Natural killer cell treated with Interleukin-12 subunit alpha and Interleukin-12 subunit beta and Interleukin-15 and Interleukin-18, amount 100 ng/mL, for 72 hours (primary cell): ENCODE results near the gene PCED1B. TPM values are rescaled to one million over a fixed set of nuclear protein-coding genes. Genes with fewer than 3 reads are reported as not detected.
"Not testable (repeated sequence)": the region's sequence is repeated elsewhere in the genome, so short reads cannot be mapped to it uniquely, and the experiment has no call there.

ENCODE experiments used
- ATAC-seq, 2 donors: fragments of 150-1000 bp; cut with Tn5 transposase in 1 of 2; sonication (Bioruptor Pico), chemical (Tn5 transposase) in 1 of 2; 2 replicates each; pipeline ENCODE4 v1.10.0; 2021
- DNase-seq: peaks from one replicate; pipeline ENCODE4 v3.0.0; 2022; ENCODE audit warnings: low spot score
- H3K27ac Mint-ChIP-seq, 2 donors: 1 replicate in 1 of 2; 2 replicates in 1 of 2; pipeline ENCODE4 v1.8.0; 2022; ENCODE audit warnings: mixed read lengths in 2 of 2, mild to moderate bottlenecking in 1 of 2, moderate library complexity in 1 of 2
- H3K27me3 Mint-ChIP-seq, 2 donors: 1 replicate in 1 of 2; 2 replicates in 1 of 2; pipeline ENCODE4 v1.8.0; 2022; ENCODE audit warnings: mixed read lengths in 2 of 2
- H3K36me3 Mint-ChIP-seq: one replicate; pipeline ENCODE4 v1.8.0; 2022; ENCODE audit warnings: mixed read lengths
- H3K4me1 Mint-ChIP-seq, 2 donors: 1 replicate in 1 of 2; 2 replicates in 1 of 2; pipeline ENCODE4 v1.8.0; 2022; ENCODE audit warnings: low read depth in 2 of 2, mixed read lengths in 2 of 2, mild to moderate bottlenecking in 1 of 2
- H3K4me3 Mint-ChIP-seq: one replicate; pipeline ENCODE4 v1.8.0; 2022; ENCODE audit warnings: mixed read lengths
- H3K9me3 Mint-ChIP-seq: 2 replicates; pipeline ENCODE4 v1.8.0; 2022; ENCODE audit warnings: mixed read lengths
- total RNA-seq, 2 donors: library from RNA; stranded (reverse); gene quantifications; one replicate each; pipeline ENCODE4 v1.2.3, GENCODE V29; 2022

The PCED1B gene
- total RNA-seq, 2 donors from 2014 or later = 39.5 to 41.2 TPM

DNA sequence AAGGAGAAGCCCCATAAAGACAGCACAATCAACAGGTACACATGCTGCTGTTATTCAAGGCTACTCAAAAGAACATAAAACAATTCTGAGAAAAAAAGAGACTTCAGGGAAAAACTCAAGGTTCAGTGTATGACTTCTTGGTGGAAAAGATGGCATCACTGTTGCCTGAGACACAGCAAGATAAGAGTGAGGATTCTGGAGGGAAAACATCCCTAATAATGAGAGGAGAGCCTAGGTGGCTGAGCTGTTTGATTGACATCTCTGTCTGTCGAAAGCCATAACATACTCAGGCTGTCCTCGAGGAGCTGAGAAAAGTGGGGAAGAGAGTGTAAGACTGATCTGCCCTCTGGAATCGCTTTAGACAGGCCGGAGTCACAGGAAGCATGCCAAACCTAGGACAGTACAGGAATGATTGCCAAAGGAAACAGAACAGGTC is 193.8 kb downstream of the PCED1B start:
- H3K9me3 Mint-ChIP-seq = peaks cover 3% of the 10 kb centered on the region
- peak overlapping the region in 1 of 2 donors; percentile 18 for H3K27ac Mint-ChIP-seq
- H3K4me3 Mint-ChIP-seq = no peak overlapping the region
- peaks cover 38 to 46% of the 10 kb centered on the region in 2 donors for H3K4me1 Mint-ChIP-seq
- ATAC-seq = no peak
- no peaks in the 10 kb centered on the region for H3K36me3 Mint-ChIP-seq
- peaks cover 0 to 4% of the 10 kb centered on the region in 2 donors for H3K27me3 Mint-ChIP-seq
- no peak for DNase-seq

DNA sequence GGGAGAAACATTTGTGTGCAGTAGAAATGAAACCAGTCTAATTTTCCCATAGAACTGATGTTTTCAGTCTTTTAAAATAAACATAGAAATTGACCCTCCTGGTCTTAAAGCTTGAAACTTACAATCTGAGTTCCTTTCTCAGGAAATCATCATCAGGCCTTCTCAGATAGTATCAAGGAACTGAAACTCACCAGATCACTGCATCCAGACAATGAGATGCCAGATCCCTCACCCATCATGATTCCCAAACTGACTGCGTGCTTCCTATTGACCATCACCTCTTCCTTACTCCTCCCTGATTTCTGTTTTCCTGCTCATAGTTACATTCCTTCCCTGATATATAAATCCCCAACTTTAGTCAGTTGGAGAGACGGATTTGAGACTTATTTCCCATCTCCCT is 195.3 kb downstream of the PCED1B start:
- Mint-ChIP-seq H3K4me3 (no peak overlapping the region), H3K27me3 (peaks cover 0 to 4% of the 10 kb centered on the region in 2 donors), H3K36me3 (no peaks in the 10 kb centered on the region), H3K9me3 (no peaks in the 10 kb centered on the region), H3K27ac (no peak overlapping the region), H3K4me1 (peaks cover 37 to 39% of the 10 kb centered on the region in 2 donors)
- no peak for DNase-seq
- no peak for ATAC-seq

DNA sequence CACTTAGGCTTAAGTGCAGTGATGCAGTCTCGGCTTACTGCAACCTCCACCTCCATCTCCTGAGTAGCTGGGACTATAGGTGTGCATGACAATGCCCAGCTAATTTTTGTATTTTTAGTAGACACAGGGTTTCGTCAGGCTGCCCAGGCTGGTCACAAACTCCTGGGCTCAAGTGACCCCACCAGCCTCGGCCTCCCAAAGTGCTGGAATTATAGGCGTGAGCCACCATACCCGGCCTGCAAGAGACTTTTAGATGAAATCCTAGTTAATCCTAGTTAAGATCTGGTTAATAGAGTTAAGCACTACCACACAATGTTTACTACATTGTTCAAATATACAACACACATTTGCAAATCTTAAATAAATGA is 196.8 kb downstream of the PCED1B start:
- no peaks in the 10 kb centered on the region for H3K27me3 Mint-ChIP-seq
- H3K9me3 Mint-ChIP-seq = no peaks in the 10 kb centered on the region
- H3K36me3 Mint-ChIP-seq = no peaks in the 10 kb centered on the region
- DNase-seq (no peak), ATAC-seq (no peak)
- peaks cover 31 to 33% of the 10 kb centered on the region in 2 donors for H3K4me1 Mint-ChIP-seq
- H3K27ac Mint-ChIP-seq = peak overlapping the region; percentile 78 to 89
- H3K4me3 Mint-ChIP-seq = peak overlapping the region; percentile 73

DNA sequence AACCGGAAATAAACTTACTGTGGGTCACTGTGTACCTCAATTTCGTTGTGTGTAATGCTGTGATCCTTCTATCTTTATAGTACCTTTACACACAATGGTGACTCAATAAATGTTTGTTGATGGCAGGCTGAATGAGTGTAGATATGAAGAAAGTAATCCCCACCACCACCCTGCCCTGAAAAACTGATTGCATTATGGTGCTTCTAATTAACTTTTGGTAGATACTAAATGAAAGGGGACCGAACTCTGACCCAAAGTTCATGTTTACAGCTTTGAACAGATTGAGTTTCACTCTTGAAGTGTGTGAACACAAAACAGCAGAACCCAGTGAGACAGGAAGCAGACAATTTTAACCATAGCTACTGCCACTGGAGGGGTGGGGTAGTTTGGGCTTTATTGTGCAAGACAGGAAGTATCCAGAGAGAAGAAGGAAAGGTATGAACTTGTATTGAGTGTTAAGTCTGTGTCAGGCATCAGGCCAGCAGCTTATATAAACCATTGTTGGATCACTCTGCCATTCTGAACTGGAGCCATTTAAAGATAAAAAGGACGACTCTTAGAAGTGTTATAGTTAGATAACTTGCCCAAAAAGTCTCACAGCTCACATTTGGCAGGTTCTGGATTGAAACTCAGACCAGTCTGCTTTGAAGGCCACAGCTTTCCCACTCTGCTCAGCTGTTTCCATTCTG is 197.3 kb downstream of the PCED1B start:
- peak; percentile 80 for DNase-seq
- no peaks in the 10 kb centered on the region for H3K27me3 Mint-ChIP-seq

DNA sequence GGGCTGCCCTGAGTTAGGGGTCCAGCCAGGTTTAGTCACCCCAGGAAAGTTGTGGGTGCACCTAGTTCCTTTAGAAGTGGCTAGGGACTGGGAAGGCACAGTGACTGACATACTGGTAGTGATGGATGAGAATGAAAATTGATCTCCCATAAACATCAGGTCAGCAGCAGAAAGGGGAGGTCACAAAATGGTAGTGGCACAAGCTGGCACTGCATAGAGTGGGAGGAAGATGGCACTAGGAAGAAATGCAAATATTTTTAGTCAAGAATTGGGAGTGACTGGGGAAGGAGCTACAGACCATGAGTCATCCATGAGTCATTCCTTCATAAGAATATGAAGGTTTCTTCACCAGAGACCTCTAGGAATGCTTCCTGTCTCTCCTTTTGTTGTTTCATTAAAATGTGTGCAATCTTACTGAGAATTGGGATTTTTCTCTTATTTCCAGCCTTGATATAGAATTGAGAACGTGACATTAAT is 198.6 kb downstream of the PCED1B start:
- peak overlapping the region; percentile 73 for H3K4me3 Mint-ChIP-seq
- ATAC-seq (peak; percentile 21 to 72), DNase-seq (no peak)
- no peaks in the 10 kb centered on the region for H3K9me3 Mint-ChIP-seq
- peak overlapping the region; percentile 78 to 89 for H3K27ac Mint-ChIP-seq
- peaks cover 30 to 32% of the 10 kb centered on the region in 2 donors for H3K4me1 Mint-ChIP-seq
- H3K27me3 Mint-ChIP-seq = no peaks in the 10 kb centered on the region
- no peaks in the 10 kb centered on the region for H3K36me3 Mint-ChIP-seq

More for the DNA sequence above, 197.3 kb downstream of the PCED1B start:
- Mint-ChIP-seq H3K4me3 (peak overlapping the region; percentile 73), H3K27ac (peak overlapping the region; percentile 78 to 89), H3K4me1 (peaks cover 30 to 32% of the 10 kb centered on the region in 2 donors), H3K36me3 (no peaks in the 10 kb centered on the region), H3K9me3 (no peaks in the 10 kb centered on the region)
- peak; percentile 91 to 95 for ATAC-seq

DNA sequence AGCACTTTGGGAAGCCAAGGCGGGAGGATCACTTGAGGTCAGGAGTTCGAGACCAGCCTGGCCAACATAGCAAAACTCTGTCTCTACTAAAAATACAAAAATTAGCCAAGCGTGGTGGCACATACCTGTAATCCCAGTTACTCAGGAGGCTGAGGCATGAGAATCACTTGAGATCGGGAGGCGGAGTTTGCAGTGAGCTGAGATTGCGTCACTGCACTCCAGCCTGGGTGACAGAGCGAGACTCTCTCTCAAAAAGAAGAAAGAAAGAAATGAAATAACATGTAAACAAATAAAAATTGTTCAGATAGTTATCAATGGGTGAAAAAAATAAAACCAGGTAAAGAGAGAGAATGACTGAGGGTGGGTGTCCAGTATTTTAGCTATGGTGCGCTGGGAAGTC is 200.3 kb downstream of the PCED1B start:
- not testable (repeated sequence) for H3K9me3 Mint-ChIP-seq, H3K27ac Mint-ChIP-seq, H3K27me3 Mint-ChIP-seq, ATAC-seq, DNase-seq, H3K4me3 Mint-ChIP-seq, H3K36me3 Mint-ChIP-seq
- peaks cover 30 to 31% of the 10 kb centered on the region in 2 donors for H3K4me1 Mint-ChIP-seq

DNA sequence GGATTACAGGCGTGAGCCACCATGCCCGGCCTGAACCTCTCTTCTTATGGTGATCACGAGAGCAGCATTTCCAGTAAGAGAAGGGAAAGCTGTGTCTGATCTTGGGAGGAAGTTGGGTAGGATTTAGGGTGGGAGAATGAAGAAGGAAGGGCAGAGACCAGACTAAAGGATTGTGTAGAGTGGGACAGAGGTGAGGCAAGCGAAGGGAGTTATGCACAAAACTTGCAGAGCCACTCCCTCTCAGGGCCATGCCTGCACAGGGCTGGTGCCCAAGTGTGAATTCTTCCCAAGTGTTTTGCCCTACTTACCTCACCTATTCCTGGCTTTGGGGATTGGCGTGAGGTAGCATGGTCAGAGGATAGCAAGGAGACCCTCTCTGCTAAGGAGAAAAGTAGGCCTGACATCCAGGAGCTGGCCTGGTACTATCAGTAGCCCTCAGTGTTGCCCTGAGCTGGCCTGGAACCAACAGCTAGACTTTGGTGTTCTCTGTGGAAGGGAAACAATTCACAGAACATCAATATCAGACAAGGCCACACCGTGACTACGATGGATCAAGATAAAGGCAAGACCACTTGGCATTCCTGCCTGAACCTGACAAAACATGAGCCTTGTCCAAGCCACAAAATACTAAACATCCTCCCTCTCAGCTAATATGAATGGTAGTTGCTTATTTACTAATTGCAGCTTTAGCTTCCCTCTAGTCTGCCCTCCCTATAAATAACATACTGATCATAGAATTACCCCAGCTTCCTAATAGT is 201.3 kb downstream of the PCED1B start:
- Mint-ChIP-seq H3K36me3 (no peaks in the 10 kb centered on the region), H3K27me3 (no peaks in the 10 kb centered on the region), H3K27ac (no peak overlapping the region), H3K9me3 (no peaks in the 10 kb centered on the region), H3K4me3 (no peak overlapping the region), H3K4me1 (peaks cover 24 to 26% of the 10 kb centered on the region in 2 donors)
- ATAC-seq = no peak
- no peak for DNase-seq

DNA sequence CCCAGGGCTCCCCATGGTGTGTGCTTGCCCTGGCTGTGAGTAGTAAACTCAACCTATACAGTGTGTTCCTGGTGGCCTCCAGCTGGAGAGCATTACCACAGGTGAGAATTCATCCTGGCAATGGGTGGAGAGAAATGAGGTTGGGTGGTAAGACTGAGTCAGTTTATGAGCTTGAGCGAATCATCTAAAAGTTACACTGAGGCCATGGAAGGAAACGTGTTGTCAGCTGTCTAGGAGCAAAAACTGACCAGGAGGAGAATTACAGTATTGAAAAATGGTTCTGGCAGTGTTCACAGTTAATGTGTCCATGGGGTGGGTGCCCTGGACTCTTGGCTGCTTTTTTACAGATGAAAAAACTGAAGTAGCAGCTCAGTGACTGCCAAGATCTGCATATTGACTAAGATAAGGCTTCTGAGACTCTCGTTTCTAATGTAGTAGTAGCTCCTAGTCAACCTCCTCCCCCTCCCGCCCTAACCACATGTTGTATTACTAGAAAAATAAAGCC is 202.3 kb downstream of the PCED1B start:
- DNase-seq (no peak), ATAC-seq (no peak)
- Mint-ChIP-seq H3K4me3 (no peak overlapping the region), H3K9me3 (no peaks in the 10 kb centered on the region), H3K27me3 (no peaks in the 10 kb centered on the region), H3K4me1 (peaks cover 19% of the 10 kb centered on the region in 2 donors), H3K27ac (no peak overlapping the region), H3K36me3 (no peaks in the 10 kb centered on the region)

DNA sequence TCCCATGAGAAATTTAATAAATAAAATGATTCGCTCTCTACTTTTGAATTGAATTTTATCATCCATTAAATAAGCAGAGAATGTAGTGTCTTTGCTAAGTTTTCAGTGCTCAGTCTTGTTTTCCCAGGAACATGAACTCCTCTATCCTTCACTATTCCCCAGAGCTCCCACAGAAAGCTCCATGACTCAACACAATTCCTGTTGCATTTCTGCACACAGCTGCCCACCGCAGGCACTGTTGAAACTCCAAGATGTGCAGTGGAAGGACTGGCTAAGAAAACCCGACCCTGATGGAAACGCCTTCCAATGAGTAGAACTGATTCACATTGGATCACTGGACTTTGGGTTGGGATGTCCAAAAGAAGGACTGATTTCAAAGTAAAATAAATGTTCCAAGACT is 202.8 kb downstream of the PCED1B start:
- Mint-ChIP-seq H3K27ac (no peak overlapping the region), H3K27me3 (no peaks in the 10 kb centered on the region), H3K4me3 (no peak overlapping the region), H3K36me3 (no peaks in the 10 kb centered on the region), H3K4me1 (peaks cover 14 to 15% of the 10 kb centered on the region in 2 donors), H3K9me3 (no peaks in the 10 kb centered on the region)
- no peak for DNase-seq
- no peak for ATAC-seq

Other genes starting within 250 kb of the PCED1B start
- 1 to 10 TPM; 5.0 to 5.6 TPM for gene AMIGO2, start 338 bp downstream of the PCED1B start, total RNA-seq